ENCODE measurements around the gene ERICH4. TPM values are rescaled to one million over a fixed set of nuclear protein-coding genes. Genes with fewer than 3 reads are reported as not detected.
A peak's percentile ranks its signal among the peaks of the same experiment; 100 is the strongest.
"Not testable (repeated sequence)": the region's sequence is repeated elsewhere in the genome, so short reads cannot be mapped to it uniquely, and the experiment has no call there.

Gene ERICH4
- total and polyA plus RNA-seq, 9 of the 15 experiments (the other 6 are each of a cell fraction or from before 2014, with no cell fraction given): not detected

GRCh38 chr19:41407271-41407670, 35.7 kb upstream of the ERICH4 start (continued):
- TF ChIP-seq, protein P1, sequence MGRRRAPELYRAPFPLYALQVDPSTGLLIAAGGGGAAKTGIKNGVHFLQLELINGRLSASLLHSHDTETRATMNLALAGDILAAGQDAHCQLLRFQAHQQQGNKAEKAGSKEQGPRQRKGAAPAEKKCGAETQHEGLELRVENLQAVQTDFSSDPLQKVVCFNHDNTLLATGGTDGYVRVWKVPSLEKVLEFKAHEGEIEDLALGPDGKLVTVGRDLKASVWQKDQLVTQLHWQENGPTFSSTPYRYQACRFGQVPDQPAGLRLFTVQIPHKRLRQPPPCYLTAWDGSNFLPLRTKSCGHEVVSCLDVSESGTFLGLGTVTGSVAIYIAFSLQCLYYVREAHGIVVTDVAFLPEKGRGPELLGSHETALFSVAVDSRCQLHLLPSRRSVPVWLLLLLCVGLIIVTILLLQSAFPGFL (CRISPR knock-in tag; IDR thresholded peaks at IDR 0.05): no peak
- TF ChIP-seq STAT5B (CRISPR knock-in tag; IDR thresholded peaks at IDR 0.05): no peak
- no peak for TF ChIP-seq PML (IDR thresholded peaks at IDR 0.05; ENCODE audit: low read length)
- TF ChIP-seq, protein P2, sequence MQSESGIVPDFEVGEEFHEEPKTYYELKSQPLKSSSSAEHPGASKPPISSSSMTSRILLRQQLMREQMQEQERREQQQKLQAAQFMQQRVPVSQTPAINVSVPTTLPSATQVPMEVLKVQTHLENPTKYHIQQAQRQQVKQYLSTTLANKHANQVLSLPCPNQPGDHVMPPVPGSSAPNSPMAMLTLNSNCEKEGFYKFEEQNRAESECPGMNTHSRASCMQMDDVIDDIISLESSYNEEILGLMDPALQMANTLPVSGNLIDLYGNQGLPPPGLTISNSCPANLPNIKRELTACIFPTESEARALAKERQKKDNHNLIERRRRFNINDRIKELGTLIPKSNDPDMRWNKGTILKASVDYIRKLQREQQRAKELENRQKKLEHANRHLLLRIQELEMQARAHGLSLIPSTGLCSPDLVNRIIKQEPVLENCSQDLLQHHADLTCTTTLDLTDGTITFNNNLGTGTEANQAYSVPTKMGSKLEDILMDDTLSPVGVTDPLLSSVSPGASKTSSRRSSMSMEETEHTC (IDR thresholded peaks at IDR 0.05): no peak

DNA sequence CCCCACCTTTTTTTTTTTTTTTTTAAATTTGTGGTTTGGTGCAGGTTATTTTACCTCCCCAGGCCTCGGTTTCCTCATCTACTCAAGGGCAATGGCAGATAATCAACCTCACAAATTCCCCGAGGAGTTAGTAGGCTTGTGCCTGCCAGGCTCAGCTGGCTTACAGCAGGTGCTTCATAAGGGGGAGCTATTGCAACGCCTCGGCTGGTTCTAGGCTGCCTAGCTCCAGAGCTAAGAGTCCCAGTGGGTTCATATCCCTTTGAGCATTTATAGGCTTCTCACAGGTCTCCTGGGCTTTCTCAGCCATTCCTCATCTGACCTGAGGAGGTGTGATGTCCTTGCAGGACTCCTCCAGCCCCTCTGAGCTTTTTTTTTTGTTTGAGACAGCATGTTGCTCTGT, 34.7 kb upstream of the ERICH4 start:
- Histone ChIP-seq H3K27me3 (ENCODE audit: control insufficient read depth in 2 of 2, insufficient read depth in 2 of 2, low read length in 2 of 2) (no peaks in the 10 kb centered on the region), H3K4me2 (ENCODE audit: insufficient read depth, low read length) (no peak overlapping the region), H3K79me2 (ENCODE audit: control insufficient read depth, insufficient read depth, low read length) (no peaks in the 10 kb centered on the region), H3K36me3 (ENCODE audit: control insufficient read depth, insufficient read depth, low read length) (peaks cover 9% of the 10 kb centered on the region; the same call in 1 of the 3 replicates), H3K4me1 (replicated peaks in 1 of 2; ENCODE audit: control insufficient read depth in 2 of 2, insufficient read depth in 2 of 2, low read length in 2 of 2) (peaks cover 7 to 12% of the 10 kb centered on the region in 2 experiments; a peak in 4 of 5 replicates), H4K20me1 (replicated peaks; ENCODE audit: control insufficient read depth, insufficient read depth, low read length) (no peaks in the 10 kb centered on the region), H3K4me3 (no peak overlapping the region), H3K9ac (ENCODE audit: insufficient read depth in 1 of 2, low read depth in 2 of 2, low read length in 2 of 2) (no peak overlapping the region), H3K9me1 (ENCODE audit: control insufficient read depth, insufficient read depth, low read length) (no peaks in the 10 kb centered on the region), H3K27ac (ENCODE audit: extremely low read depth, low read depth, low read length) (no peak overlapping the region), H3K9me3 (replicated peaks; ENCODE audit: control insufficient read depth, insufficient read depth, low read depth, low read length) (no peaks in the 10 kb centered on the region), H2AFZ (ENCODE audit: low read depth, low read length) (no peak overlapping the region)
- DNase-seq (ENCODE audit: extremely low read depth in 1 of 4, low spot score in 3 of 4) (peak in 1 of 4 experiments; percentile 40), FAIRE-seq (no peak), ATAC-seq (peak; percentile 77)
- 30% methylated on average over 4 of the region's 4 CpGs for WGBS (ENCODE audit: insufficient coverage, low coverage, missing lambda C conversion rate)
- in situ Hi-C loops (cut with MboI): no loop called here
- TF ChIP-seq, protein P3, sequence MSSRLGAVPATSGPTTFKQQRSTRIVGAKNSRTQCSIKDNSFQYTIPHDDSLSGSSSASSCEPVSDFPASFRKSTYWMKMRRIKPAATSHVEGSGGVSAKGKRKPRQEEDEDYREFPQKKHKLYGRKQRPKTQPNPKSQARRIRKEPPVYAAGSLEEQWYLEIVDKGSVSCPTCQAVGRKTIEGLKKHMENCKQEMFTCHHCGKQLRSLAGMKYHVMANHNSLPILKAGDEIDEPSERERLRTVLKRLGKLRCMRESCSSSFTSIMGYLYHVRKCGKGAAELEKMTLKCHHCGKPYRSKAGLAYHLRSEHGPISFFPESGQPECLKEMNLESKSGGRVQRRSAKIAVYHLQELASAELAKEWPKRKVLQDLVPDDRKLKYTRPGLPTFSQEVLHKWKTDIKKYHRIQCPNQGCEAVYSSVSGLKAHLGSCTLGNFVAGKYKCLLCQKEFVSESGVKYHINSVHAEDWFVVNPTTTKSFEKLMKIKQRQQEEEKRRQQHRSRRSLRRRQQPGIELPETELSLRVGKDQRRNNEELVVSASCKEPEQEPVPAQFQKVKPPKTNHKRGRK (tag; IDR thresholded peaks at IDR 0.05): no peak
- TF ChIP-seq, protein P4, sequence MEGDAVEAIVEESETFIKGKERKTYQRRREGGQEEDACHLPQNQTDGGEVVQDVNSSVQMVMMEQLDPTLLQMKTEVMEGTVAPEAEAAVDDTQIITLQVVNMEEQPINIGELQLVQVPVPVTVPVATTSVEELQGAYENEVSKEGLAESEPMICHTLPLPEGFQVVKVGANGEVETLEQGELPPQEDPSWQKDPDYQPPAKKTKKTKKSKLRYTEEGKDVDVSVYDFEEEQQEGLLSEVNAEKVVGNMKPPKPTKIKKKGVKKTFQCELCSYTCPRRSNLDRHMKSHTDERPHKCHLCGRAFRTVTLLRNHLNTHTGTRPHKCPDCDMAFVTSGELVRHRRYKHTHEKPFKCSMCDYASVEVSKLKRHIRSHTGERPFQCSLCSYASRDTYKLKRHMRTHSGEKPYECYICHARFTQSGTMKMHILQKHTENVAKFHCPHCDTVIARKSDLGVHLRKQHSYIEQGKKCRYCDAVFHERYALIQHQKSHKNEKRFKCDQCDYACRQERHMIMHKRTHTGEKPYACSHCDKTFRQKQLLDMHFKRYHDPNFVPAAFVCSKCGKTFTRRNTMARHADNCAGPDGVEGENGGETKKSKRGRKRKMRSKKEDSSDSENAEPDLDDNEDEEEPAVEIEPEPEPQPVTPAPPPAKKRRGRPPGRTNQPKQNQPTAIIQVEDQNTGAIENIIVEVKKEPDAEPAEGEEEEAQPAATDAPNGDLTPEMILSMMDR (IDR thresholded peaks at IDR 0.05 in 2 of 3, conservative IDR thresholded peaks at IDR 0.05 in 1 of 3; ENCODE audit: insufficient read depth in 2 of 3, low read depth in 1 of 3, low read length in 3 of 3): peak; percentile 23 to 41 (median 38); a peak in 4 of 6 replicates
- CTCF ChIA-PET (ENCODE audit: low intra/inter-chr PET ratio): no interaction called here
- intact Hi-C loops (cut with micrococcal nuclease): no loop called here
- POLR2A ChIA-PET: interaction anchor here (0.6 to 2.4 kb wide), 8 partner anchors 8 to 765 kb away, joined by 3 to 12 read pairs (median 4); partner anchors contain the start of genes B3GNT8 and BCKDHA
- no TSS peak for BruUV-seq (replicated peaks)

DNA sequence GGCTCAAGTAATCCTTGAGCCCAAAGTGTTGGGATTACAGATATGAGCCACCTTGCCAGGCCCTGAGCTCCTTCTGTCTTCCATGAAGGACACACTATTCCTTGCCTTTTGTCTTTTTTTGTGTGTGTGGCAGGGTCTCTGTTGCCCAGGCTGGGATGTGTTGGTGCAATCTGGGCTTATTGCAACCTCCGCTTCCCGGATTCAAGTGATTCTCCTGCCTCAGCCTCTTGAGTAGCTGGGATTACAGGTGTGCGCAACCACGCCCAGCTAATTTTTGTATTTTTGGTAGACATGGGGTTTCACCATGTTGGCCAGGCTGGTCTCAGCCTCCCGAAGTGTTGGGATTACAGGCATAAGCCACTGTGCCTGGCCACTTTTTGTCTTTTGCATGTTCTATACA, 34.1 kb upstream of the ERICH4 start:
- H3K4me2 ChIP-seq (ENCODE audit: insufficient read depth, low read length); H3K9me1 ChIP-seq (ENCODE audit: control insufficient read depth, insufficient read depth, low read length); H3K79me2 ChIP-seq (ENCODE audit: control insufficient read depth, insufficient read depth, low read length); H3K9ac ChIP-seq (ENCODE audit: insufficient read depth in 1 of 2, low read depth in 2 of 2, low read length in 2 of 2); H2AFZ ChIP-seq (ENCODE audit: low read depth, low read length); H3K4me3 ChIP-seq; H3K9me3 ChIP-seq (replicated peaks; ENCODE audit: control insufficient read depth, insufficient read depth, low read depth, low read length); intact Hi-C loops (cut with micrococcal nuclease); H3K27me3 ChIP-seq (ENCODE audit: control insufficient read depth in 2 of 2, insufficient read depth in 2 of 2, low read length in 2 of 2); BruUV-seq (replicated peaks); H3K27ac ChIP-seq (ENCODE audit: extremely low read depth, low read depth, low read length); H4K20me1 ChIP-seq (replicated peaks; ENCODE audit: control insufficient read depth, insufficient read depth, low read length); CTCF ChIA-PET (ENCODE audit: low intra/inter-chr PET ratio); FAIRE-seq; DNase-seq (ENCODE audit: extremely low read depth in 1 of 4, low spot score in 3 of 4); ATAC-seq; in situ Hi-C loops (cut with MboI): not testable (repeated sequence)
- 74% methylated on average over 5 of the region's 5 CpGs for WGBS (ENCODE audit: insufficient coverage, low coverage, missing lambda C conversion rate)
- H3K36me3 ChIP-seq (ENCODE audit: control insufficient read depth, insufficient read depth, low read length): peaks cover 15% of the 10 kb centered on the region; the same call in 1 of the 3 replicates
- POLR2A ChIA-PET: interaction anchor here (0.6 to 2.4 kb wide), 4 partner anchors 10 to 164 kb away, joined by 3 to 12 read pairs (median 8); partner anchors contain the start of genes B3GNT8 and BCKDHA
- peaks cover 7 to 12% of the 10 kb centered on the region in 2 experiments; a peak in 4 of 5 replicates for H3K4me1 ChIP-seq (replicated peaks in 1 of 2; ENCODE audit: control insufficient read depth in 2 of 2, insufficient read depth in 2 of 2, low read length in 2 of 2)
